Stomach (tissue), 19 donors: Measurements from ENCODE around the gene IFT43. TPM values are rescaled to one million over a fixed set of nuclear protein-coding genes. Genes with fewer than 3 reads are reported as not detected.
A peak's percentile ranks its signal among the peaks of the same experiment; 100 is the strongest.

Experiments used
- DNase-seq, 2 donors: peaks; one replicate each; pipeline versions ENCODE4 v3.0.0 to v3.0.0-alpha.2; 2013 to 2019
- H3K27ac ChIP-seq, 5 donors: fragments of 200-600 bp in 4 of 5; sonication (generic) in 4 of 5; one replicate each; pipeline ENCODE4 v1.5.1; 2013 to 2019; ENCODE audit warnings: mild to moderate bottlenecking in 1 of 5, moderate library complexity in 1 of 5
- H3K27me3 ChIP-seq, 3 donors: fragments of 200-600 bp; sonication (generic); one replicate each; pipeline ENCODE4 v1.5.1; 2017 to 2019; ENCODE audit warnings: mixed run types in 1 of 3
- H3K36me3 ChIP-seq, 4 donors: fragments of 200-600 bp; sonication (generic); 1 replicate in 3 of 4; 2 replicates in 1 of 4; pipeline ENCODE4 v1.5.1; 2016 to 2019
- H3K4me1 ChIP-seq, 4 donors: fragments of 200-600 bp; sonication (generic); one replicate each; pipeline ENCODE4 v1.5.1; 2016 to 2019
- H3K4me3 ChIP-seq, 4 donors: fragments of 200-600 bp; sonication (generic) in 3 of 4; one replicate each; pipeline ENCODE4 v1.5.1; 2016 to 2019; ENCODE audit warnings: mild to moderate bottlenecking in 1 of 4
- H3K9me3 ChIP-seq, 4 donors: fragments of 200-600 bp; sonication (generic); one replicate each; pipeline ENCODE4 v1.5.1; 2016 to 2019
- CTCF ChIP-seq, 7 experiments: fragments of 450-650 bp in 4 of 7; fragments of 200-600 bp in 3 of 7; sonication (generic) in 3 of 7; IDR thresholded peaks; one replicate each; pipeline ENCODE4 v1.5.1; 2016 to 2019; ENCODE audit warnings: antibody characterized with exemption in 7 of 7, control low read depth in 2 of 7, mild to moderate bottlenecking in 1 of 7
- EP300 ChIP-seq: sonication (generic); formaldehyde crosslinking; IDR thresholded peaks from one replicate; pipeline ENCODE4 v1.6.1; 2017; ENCODE audit warnings: antibody characterized with exemption
- POLR2A ChIP-seq, 4 donors: fragments of 450-650 bp; IDR thresholded peaks; one replicate each; pipeline ENCODE4 v1.6.1; 2016; ENCODE audit warnings: antibody characterized with exemption in 4 of 4, control low read depth in 2 of 4, mild to moderate bottlenecking in 1 of 4, moderate library complexity in 1 of 4
- POLR2AphosphoS5 ChIP-seq, 3 donors: sonication (generic); formaldehyde crosslinking; IDR thresholded peaks; one replicate each; pipeline ENCODE4 v1.6.1; 2016; ENCODE audit warnings: antibody characterized with exemption in 3 of 3
- whole genome bisulfite sequencing, 5 donors: extraction: QIAGEN DNeasy Blood & Tissue Kit in 3 of 5; methylation state at CpG; one replicate each; pipeline versions ENCODE4 v1.1.5 to v1.1.7; 2013 to 2018; 5-methylcytosine and 5-hydroxymethylcytosine counted together
- intact Hi-C: fragments of 100-400 bp; cut with DNase I; formaldehyde crosslinking; loops from one replicate; pipeline ENCODE4 v1.15.1; 2023; ENCODE audit warnings: low total_unique reads
- long read RNA-seq, 10 donors: transcript quantifications; one replicate each; lab custom pipeline, GENCODE V29; 2026
- polyA plus RNA-seq, 3 donors: library from polyadenylated mRNA; stranded (reverse); fragments of 200-250 nt; gene quantifications; one replicate each; pipeline ENCODE4 v1.2.3, GENCODE V29; 2013
- total RNA-seq, 5 donors: library from RNA; depleted of rRNA; stranded (reverse); fragments of >200 nt; gene quantifications; one replicate each; pipeline versions ENCODE4 v1.1.0 to v1.2.3, GENCODE V29; 2014 to 2016
- donor health status: healthy with polysubstance abuse.
- donor health status: Bipolar disorder and iron deficiency.
- donor health status: healthy.

The IFT43 gene
- 100 to 1,000 TPM in 1 of 5 donors, 10 to 100 TPM in 3, 1 to 10 TPM in 1; 7.6 to 129 (median 37.8) TPM for total RNA-seq
- 10 to 100 TPM; 33.0 to 47.0 (median 44.1) TPM for polyA plus RNA-seq
- long read RNA-seq, donor 1, transcript IFT43-202 (9 exons, 833 nt) = major isoform, 8 of 8 reads
- long read RNA-seq, donor 1, partial matches to known transcripts = 0 of 8 reads
- long read RNA-seq, donor 1, other reads (novel, unspliced or antisense) = 0 of 8 reads
- long read RNA-seq, donor 2, transcript IFT43-202 (9 exons, 833 nt) = major isoform, 9 of 9 reads
- long read RNA-seq, donor 2, partial matches to known transcripts = 0 of 9 reads
- long read RNA-seq, donor 2, other reads (novel, unspliced or antisense) = 0 of 9 reads
- long read RNA-seq, donor 3, transcript IFT43-202 (9 exons, 833 nt) = major isoform, 5 of 14 reads
- long read RNA-seq, donor 3, partial matches to known transcripts = 7 of 14 reads
- long read RNA-seq, donor 3, other reads (novel, unspliced or antisense) = 0 of 14 reads
- long read RNA-seq, donor 4 = 0 reads
- long read RNA-seq, donor 5, transcript IFT43-202 (9 exons, 833 nt) = major isoform, 9 of 9 reads
- long read RNA-seq, donor 5, partial matches to known transcripts = 0 of 9 reads
- long read RNA-seq, donor 5, other reads (novel, unspliced or antisense) = 0 of 9 reads
- long read RNA-seq, donor 6, transcript IFT43-202 (9 exons, 833 nt) = major isoform, 22 of 32 reads
- long read RNA-seq, donor 6, partial matches to known transcripts = 9 of 32 reads
- long read RNA-seq, donor 6, other reads (novel, unspliced or antisense) = 0 of 32 reads
- long read RNA-seq, donor 7, transcript IFT43-202 (9 exons, 833 nt) = major isoform, 8 of 8 reads
- long read RNA-seq, donor 7, partial matches to known transcripts = 0 of 8 reads
- long read RNA-seq, donor 7, other reads (novel, unspliced or antisense) = 0 of 8 reads
- long read RNA-seq, donor 8, transcript IFT43-202 (9 exons, 833 nt) = major isoform, 14 of 26 reads
- long read RNA-seq, donor 8, partial matches to known transcripts = 11 of 26 reads
- long read RNA-seq, donor 8, other reads (novel, unspliced or antisense) = 0 of 26 reads
- long read RNA-seq, donor 9, transcript IFT43-202 (9 exons, 833 nt) = major isoform, 7 of 8 reads
- long read RNA-seq, donor 9, partial matches to known transcripts = 0 of 8 reads
- long read RNA-seq, donor 9, other reads (novel, unspliced or antisense) = 0 of 8 reads
- long read RNA-seq, donor 10, transcript IFT43-202 (9 exons, 833 nt) = major isoform, 5 of 5 reads
- long read RNA-seq, donor 10, partial matches to known transcripts = 0 of 5 reads
- long read RNA-seq, donor 10, other reads (novel, unspliced or antisense) = 0 of 5 reads

- peak; percentile 94 to 97 for DNase-seq
- H3K9me3 ChIP-seq = no peaks in the 10 kb centered on the region
- H3K27ac ChIP-seq = peak within 1 kb of the TSS; percentile 87 to 98 (median 95)
- intact Hi-C loops = loop anchor here (5.0 kb wide), 1 partner anchor 279 kb away; no protein-coding TSS in a partner anchor
- peaks cover 24 to 61% (median 47%) of the 10 kb centered on the region in 4 donors for H3K4me1 ChIP-seq
- H3K36me3 ChIP-seq = peaks cover 4 to 18% (median 10%) of the 10 kb centered on the region in 4 donors
- no peaks in the 10 kb centered on the region for H3K27me3 ChIP-seq
- TF ChIP-seq EP300 (no peak), CTCF (IDR thresholded peaks at IDR 0.05) (no peak), POLR2A (IDR thresholded peaks at IDR 0.05) (no peak), POLR2AphosphoS5 (IDR thresholded peaks at IDR 0.05) (peak; percentile 68 to 81 (median 77))
- peak within 1 kb of the TSS; percentile 64 to 95 (median 88) for H3K4me3 ChIP-seq
- WGBS, 5 donors = 0% methylated on average over 28 to 52 of the region's 52 CpGs
These were observed at the start of gene IFT43 for GRCh38 chr14:75985618-75986438. TSS of gene IFT43 (plus strand) at chr14:75985763. CDS start at chr14:75985787, 24 bp downstream.

GRCh38 chr14:75939200-75939599 lies 46.4 kb upstream of the IFT43 start:
- H3K9me3 ChIP-seq = no peaks in the 10 kb centered on the region
- intact Hi-C loops = no loop called here
- H3K36me3 ChIP-seq = no peaks in the 10 kb centered on the region
- TF ChIP-seq POLR2AphosphoS5 (IDR thresholded peaks at IDR 0.05) (no peak), EP300 (no peak), CTCF (IDR thresholded peaks at IDR 0.05) (no peak), POLR2A (IDR thresholded peaks at IDR 0.05) (no peak)
- H3K27me3 ChIP-seq = no peaks in the 10 kb centered on the region
- H3K27ac ChIP-seq = no peak overlapping the region
- H3K4me3 ChIP-seq = no peak overlapping the region
- no peak for DNase-seq
- WGBS, 5 donors = 63 to 85% (median 79%) methylated on average over 1 of the region's 1 CpG
- no peaks in the 10 kb centered on the region for H3K4me1 ChIP-seq

GRCh38 chr14:75941030-75941429 lies 44.5 kb upstream of the IFT43 start:
- Histone ChIP-seq H3K4me3 (no peak overlapping the region), H3K4me1 (no peaks in the 10 kb centered on the region), H3K9me3 (no peaks in the 10 kb centered on the region), H3K36me3 (no peaks in the 10 kb centered on the region), H3K27ac (no peak overlapping the region), H3K27me3 (no peaks in the 10 kb centered on the region)
- WGBS, 5 donors = 68 to 79% (median 73%) methylated on average over 4 of the region's 4 CpGs
- intact Hi-C loops = no loop called here
- TF ChIP-seq EP300 = no peak
- TF ChIP-seq POLR2AphosphoS5 (IDR thresholded peaks at IDR 0.05) = no peak
- TF ChIP-seq CTCF (IDR thresholded peaks at IDR 0.05) = no peak
- no peak for TF ChIP-seq POLR2A (IDR thresholded peaks at IDR 0.05)
- no peak for DNase-seq
